SK-N-SH treated with all-trans-retinoic acid at 6 μM for 48 hours (cell line): ENCODE results near the gene UHRF1.
"Not testable (repeated sequence)": the region's sequence is repeated elsewhere in the genome, so short reads cannot be mapped to it uniquely, and the experiment has no call there.

ENCODE experiments used
- BACH2 ChIP-seq: fragments of 250-450 bp; sonication (Bioruptor Pico); IDR thresholded peaks from 2 replicates; pipeline ENCODE4 v1.9.0; 2021; ENCODE audit warnings: mild to moderate bottlenecking, borderline replicate concordance
- ZFP3 ChIP-seq: fragments of 250-450 bp; sonication (Bioruptor Pico); IDR thresholded peaks from 2 replicates; pipeline ENCODE4 v1.5.0; 2020; ENCODE audit warnings: mild to moderate bottlenecking, moderate library complexity
- ZFP30 ChIP-seq: fragments of 450-650 bp; formaldehyde crosslinking; IDR thresholded peaks from 2 replicates; pipeline ENCODE4 v1.5.0; 2022; ENCODE audit warnings: mild to moderate bottlenecking, moderate library complexity

DNA sequence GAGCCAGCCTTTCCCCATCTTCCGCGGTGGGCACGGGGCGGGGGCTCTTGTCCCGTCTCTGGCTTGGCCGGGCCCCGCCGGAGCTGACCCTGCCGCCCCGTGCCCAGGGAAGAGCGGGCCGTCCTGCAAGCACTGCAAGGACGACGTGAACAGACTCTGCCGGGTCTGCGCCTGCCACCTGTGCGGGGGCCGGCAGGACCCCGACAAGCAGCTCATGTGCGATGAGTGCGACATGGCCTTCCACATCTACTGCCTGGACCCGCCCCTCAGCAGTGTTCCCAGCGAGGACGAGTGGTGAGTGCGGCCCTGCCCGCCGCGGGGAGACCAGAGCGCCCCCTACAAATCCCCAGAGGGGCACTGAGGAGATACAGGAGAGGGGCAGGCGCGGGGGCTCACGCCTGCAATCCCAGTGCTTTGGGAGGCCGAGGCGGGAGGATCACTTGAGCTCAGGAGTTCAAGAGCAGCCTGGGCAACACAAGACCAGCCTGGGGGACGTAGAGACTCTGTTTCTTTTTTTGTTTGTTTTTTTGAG, 32.4 kb downstream of the UHRF1 start:
- TF ChIP-seq ZFP3, BACH2, ZFP30 (CRISPR knock-in tag): not testable (repeated sequence)
